ENCODE measurements around the gene REXO5.

- TF ChIP-seq, protein P1, sequence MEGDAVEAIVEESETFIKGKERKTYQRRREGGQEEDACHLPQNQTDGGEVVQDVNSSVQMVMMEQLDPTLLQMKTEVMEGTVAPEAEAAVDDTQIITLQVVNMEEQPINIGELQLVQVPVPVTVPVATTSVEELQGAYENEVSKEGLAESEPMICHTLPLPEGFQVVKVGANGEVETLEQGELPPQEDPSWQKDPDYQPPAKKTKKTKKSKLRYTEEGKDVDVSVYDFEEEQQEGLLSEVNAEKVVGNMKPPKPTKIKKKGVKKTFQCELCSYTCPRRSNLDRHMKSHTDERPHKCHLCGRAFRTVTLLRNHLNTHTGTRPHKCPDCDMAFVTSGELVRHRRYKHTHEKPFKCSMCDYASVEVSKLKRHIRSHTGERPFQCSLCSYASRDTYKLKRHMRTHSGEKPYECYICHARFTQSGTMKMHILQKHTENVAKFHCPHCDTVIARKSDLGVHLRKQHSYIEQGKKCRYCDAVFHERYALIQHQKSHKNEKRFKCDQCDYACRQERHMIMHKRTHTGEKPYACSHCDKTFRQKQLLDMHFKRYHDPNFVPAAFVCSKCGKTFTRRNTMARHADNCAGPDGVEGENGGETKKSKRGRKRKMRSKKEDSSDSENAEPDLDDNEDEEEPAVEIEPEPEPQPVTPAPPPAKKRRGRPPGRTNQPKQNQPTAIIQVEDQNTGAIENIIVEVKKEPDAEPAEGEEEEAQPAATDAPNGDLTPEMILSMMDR (conservative IDR thresholded peaks at IDR 0.05 in 1 of 2, IDR thresholded peaks at IDR 0.05 in 1 of 2; ENCODE audit: extremely low read depth in 1 of 2, insufficient read depth in 1 of 2, low read depth in 1 of 2, low read length in 2 of 2), result no peak
- no peak for TF ChIP-seq EZH2 (IDR thresholded peaks at IDR 0.05; ENCODE audit: borderline replicate concordance, low read length)
Measured at GRCh38 chr16:20821682-20822081, 15.4 kb downstream of the REXO5 start.

Measured in mammary epithelial cell (primary cell).